ENCODE data around the gene SPANXN2.
"Not testable (repeated sequence)": the region's sequence is repeated elsewhere in the genome, so short reads cannot be mapped to it uniquely, and the experiment has no call there.

SPANXN2 gene

DNA sequence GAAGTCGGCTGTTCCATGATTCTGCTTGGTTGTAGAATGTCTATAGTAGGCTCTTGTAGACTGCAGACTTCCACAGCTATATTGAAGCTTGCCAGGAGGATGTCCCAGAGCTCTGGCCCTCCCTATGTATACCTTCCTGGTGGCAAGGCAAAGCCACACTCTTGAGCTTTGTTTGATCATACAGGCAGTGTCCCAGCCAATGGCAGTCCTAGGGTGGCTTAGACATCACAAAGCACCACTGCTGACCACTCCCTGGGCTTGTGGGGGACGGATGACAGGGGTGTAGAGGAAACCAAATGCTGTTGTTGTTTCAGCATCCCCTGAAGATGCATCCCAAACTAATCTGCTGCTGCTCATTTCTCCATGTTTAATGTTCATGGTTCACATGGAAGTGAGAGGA lies at the start of gene SPANXN2:
SPANXN2 (minus strand) TSS at position 101 of the 400 bp plus-strand sequence; CDS start at position 17, 84 bp downstream.
- DNase-seq (ENCODE audit: low read depth), result not testable (repeated sequence)

DNA sequence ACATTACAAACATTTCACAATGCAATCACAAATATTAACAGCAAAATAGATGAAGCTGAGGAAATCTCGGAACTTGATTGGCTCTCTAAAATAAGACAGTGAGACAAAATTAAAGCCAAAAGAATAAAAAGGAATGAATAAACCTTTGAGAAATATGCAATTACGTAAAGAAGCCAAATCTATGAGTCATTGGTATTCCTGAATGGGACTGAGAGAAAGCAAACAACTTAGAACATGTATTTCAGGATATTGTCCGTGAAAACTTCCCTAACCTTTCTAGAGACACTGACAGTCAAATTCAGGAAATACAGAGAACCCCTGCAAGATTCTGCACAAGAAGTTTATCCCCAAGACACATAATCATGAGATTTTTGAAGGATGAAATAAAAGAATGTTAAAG lies 48.4 kb upstream of the SPANXN2 start:
- DNase-seq (ENCODE audit: low read depth), result no peak

DNA sequence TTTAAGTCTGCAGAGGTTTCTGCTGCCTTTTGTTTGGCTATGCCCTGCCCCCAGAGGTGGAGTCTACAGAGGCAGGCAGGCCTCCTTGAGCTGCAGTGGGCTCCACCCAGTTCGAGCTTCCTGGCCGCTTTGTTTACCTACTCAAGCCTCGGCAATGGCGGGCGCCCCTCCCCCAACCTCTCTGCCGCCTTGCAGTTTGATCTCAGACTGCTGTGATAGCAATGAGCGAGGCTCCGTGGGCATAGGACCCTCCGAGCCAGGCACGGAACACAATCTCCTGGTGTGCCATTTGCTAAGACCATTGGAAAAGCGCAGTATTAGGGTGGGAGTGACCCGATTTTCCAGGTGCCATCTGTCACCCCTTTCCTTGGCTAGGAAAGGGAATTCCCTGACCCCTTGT lies 47.2 kb upstream of the SPANXN2 start:
- not testable (repeated sequence) for DNase-seq (ENCODE audit: low read depth)

- no peak for DNase-seq (ENCODE audit: low read depth)
These were observed 37.3 kb upstream of the SPANXN2 start for GRCh38 chrX:143757887-143758286.

GRCh38 chrX:143757375-143757774 lies 36.8 kb upstream of the SPANXN2 start:
- DNase-seq (ENCODE audit: low read depth), result no peak

GRCh38 chrX:143754183-143754582 lies 33.6 kb upstream of the SPANXN2 start:
- DNase-seq (ENCODE audit: low read depth), result no peak

DNA sequence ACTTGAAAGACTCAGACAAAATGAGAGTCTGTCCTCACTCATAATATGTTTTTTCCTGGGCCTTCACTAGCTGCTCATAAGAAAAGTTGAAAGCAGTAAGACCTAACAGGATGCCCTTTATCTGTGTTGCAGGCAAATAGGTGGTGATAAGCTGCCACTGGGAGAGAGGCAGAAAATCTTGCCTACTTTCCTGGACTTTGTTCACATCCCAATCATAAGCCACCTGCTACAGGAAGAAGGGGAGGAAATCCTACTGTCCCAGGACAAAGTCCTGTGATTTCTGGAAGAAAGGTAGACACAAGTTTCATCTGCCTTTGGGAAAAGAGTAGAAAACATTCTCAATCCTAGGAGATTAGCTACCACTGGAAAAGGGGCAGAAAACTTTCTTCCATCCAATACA lies 13.3 kb upstream of the SPANXN2 start:
- no peak for DNase-seq (ENCODE audit: low read depth)

GRCh38 chrX:143726296-143726695 lies 5.7 kb upstream of the SPANXN2 start:
- DNase-seq (ENCODE audit: low read depth), result no peak

DNA sequence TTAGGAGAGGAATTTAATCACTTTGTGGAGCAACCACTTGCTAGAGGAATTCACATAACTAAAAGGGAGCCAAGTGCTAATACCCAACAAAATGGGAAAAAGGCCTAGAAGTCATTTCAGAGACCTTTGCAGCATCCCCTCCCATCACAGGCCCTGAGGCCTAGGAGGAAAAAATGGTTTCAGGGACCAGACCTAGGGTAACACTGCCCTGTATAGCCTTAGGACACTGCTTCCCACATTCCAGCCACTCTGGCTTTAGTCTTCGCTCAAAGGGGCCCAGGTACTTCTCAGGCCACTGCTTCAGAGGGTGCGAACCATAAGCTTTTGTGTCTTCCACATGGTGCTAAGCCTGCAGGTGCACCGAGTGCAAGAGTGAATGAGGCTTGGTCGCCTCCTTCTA lies 19.1 kb downstream of the SPANXN2 start:
- DNase-seq (ENCODE audit: low read depth), result no peak

DNA sequence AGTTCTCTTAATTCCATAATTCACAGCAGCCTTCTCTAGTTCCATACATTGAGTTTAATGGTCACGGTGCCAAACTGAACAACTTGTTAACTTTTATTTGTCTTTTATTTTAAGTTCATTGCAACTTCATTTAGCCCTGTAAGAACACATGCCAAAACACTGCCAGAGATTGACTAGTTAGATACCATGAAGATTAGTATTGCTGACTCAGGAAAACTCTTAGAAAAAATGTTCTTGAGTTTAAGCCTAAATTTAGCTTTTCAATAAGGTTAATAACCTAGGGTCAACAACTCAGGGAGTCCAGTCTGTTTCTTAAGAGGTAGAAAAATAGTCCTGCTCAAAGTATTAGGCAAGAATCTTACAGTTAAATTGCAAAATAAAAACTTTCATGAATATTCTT lies 25.7 kb downstream of the SPANXN2 start:
- DNase-seq (ENCODE audit: low read depth), result no peak

- no peak for DNase-seq (ENCODE audit: low read depth)
These were observed 37.1 kb downstream of the SPANXN2 start for GRCh38 chrX:143683486-143683885.

GRCh38 chrX:143674926-143675325 lies 45.6 kb downstream of the SPANXN2 start:
- no peak for DNase-seq (ENCODE audit: low read depth)

DNA sequence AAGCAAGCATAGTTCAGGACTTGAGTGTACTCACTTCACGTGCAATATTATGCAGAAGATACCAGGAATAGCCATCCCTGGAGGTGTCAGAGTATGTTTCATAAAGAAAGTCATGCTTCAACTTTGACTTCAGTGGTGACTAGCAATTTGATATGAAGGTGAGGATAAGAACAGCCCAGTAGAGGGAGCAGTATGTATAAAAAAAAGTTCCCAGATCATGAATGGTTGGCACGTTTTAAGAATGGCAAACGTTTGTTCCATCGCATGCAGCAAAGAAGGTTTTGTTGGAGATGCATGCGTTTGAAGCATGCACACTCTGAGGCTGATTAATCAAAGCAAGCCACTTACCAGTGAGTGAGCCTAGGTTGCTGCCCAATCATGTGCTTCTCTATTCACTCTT lies 51.2 kb downstream of the SPANXN2 start:
- no peak for DNase-seq (ENCODE audit: low read depth)

- DNase-seq (ENCODE audit: low read depth), result no peak
These were observed 56.2 kb downstream of the SPANXN2 start for GRCh38 chrX:143664302-143664701.

- no peak for DNase-seq (ENCODE audit: low read depth)
These were observed 56.8 kb downstream of the SPANXN2 start for GRCh38 chrX:143663755-143664154.
